Bronchial epithelial cell (primary cell): ENCODE results near the gene EYS. TPM values are rescaled to one million over a fixed set of nuclear protein-coding genes. Genes with fewer than 3 reads are reported as not detected.
A peak's percentile ranks its signal among the peaks of the same experiment; 100 is the strongest.
"Not testable (repeated sequence)": the region's sequence is repeated elsewhere in the genome, so short reads cannot be mapped to it uniquely, and the experiment has no call there.

Experiments used
- DNase-seq: peaks from one replicate; pipeline ENCODE4 v3.0.0-alpha.2; 2010; ENCODE audit warnings: low read depth
- FAIRE-seq: peaks from 2 replicates; lab custom pipeline; 2011; peaks lifted over from hg19 to GRCh38; lab: Jason Lieb, UNC
- H3K27me3 ChIP-seq: 2 replicates; pipeline ENCODE4 v1.5.1; 2011; ENCODE audit warnings: low read length; ENCODE audit not compliant: control insufficient read depth, insufficient read depth
- H3K36me3 ChIP-seq: 2 replicates; pipeline ENCODE4 v1.5.1; 2011; ENCODE audit warnings: low read length; ENCODE audit not compliant: control insufficient read depth, insufficient read depth
- H3K4me3 ChIP-seq: 2 replicates; pipeline ENCODE4 v1.5.1; 2011; ENCODE audit warnings: mild to moderate bottlenecking, low read depth, low read length, control low read depth
- CTCF ChIP-seq: IDR thresholded peaks from 2 replicates; pipeline ENCODE4 v1.5.1; 2011; ENCODE audit warnings: mild to moderate bottlenecking, moderate library complexity, low read length, control low read depth, inconsistent platforms; ENCODE audit not compliant: insufficient read depth, severe bottlenecking
- total RNA-seq: library from RNA; depleted of rRNA; stranded (reverse); fragments of >200 nt; gene quantifications from 2 replicates; pipeline ENCODE4 v1.2.1, GENCODE V29; 2014

Gene EYS
- total RNA-seq, 1 donor from 2014 or later, result 0.53 TPM

DNA sequence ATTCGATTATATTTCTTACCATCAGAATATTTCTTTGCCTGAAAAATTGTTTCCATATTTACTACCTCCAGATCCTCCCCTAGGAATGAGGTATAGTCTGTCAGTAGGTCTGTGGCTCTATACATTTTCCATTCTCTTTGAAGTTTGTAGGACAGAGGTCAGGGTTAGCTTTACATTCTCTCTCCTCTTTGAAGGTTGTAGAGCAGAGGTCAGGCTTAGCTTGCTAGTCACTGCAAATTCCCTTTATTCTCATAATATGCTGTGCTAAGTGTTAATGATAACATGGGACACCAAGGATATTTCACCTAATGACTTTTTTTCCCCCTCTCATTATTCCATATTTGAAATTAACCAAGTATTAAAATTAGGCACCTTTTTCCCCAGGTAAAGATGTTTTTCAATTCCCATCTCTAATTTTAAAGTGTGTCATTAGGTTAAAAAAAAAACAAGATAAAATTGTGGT, 1660.2 kb downstream of the EYS start:
- FAIRE-seq (no peak), DNase-seq (no peak)
- no peak for TF ChIP-seq CTCF
- Histone ChIP-seq H3K36me3 (no peaks in the 10 kb centered on the region), H3K27me3 (no peaks in the 10 kb centered on the region), H3K4me3 (no peak overlapping the region)

DNA sequence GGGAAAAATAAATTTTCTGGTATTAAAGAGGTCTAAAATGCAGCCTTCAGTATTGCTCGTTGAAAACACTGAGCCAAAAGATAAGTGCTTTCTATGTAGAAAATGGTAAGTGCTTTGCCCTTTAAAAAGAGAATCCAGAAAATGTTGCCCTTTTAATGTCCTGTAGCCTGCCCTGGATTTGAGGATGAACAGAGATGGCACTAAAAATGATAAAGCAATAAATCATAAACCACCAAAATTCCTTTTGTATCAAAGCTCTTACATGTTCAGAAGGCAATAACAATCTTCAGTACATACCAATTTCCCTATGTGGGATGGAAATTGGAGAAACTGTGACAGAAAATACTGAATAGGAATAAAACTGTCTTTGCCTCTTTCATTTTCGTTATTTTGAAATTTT, 1665.7 kb downstream of the EYS start:
- H3K36me3 ChIP-seq, result no peaks in the 10 kb centered on the region
- no peaks in the 10 kb centered on the region for H3K27me3 ChIP-seq
- FAIRE-seq (no peak), DNase-seq (no peak)
- no peak for TF ChIP-seq CTCF
- no peak overlapping the region for H3K4me3 ChIP-seq

DNA sequence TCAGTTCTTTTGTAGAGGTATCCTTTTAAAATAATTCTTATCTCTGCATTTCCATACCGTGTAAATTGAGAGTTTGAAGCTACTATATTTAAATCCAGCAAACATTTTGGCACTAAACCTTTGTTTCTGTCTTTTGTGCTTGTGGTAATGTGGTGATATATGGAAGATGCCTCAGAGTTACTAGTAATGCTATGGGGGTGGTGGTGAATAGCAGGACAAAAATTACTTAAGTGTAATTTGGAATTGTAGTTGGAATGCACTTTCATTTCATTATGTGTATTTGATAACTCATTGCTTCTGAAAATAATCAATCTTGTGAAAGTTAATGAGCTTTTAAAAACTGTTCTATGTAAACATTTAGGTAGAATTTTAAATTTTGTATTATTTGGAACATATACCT, 1666.9 kb downstream of the EYS start:
- Histone ChIP-seq H3K4me3 (no peak overlapping the region), H3K27me3 (no peaks in the 10 kb centered on the region), H3K36me3 (no peaks in the 10 kb centered on the region)
- FAIRE-seq (no peak), DNase-seq (no peak)
- no peak for TF ChIP-seq CTCF

GRCh38 chr6:64037427-64037826, 1669.6 kb downstream of the EYS start:
- FAIRE-seq, result no peak
- H3K4me3 ChIP-seq, result no peak overlapping the region

GRCh38 chr6:64034910-64035655, 1671.9 kb downstream of the EYS start:
- no peak overlapping the region for H3K4me3 ChIP-seq
- H3K36me3 ChIP-seq, result no peaks in the 10 kb centered on the region
- FAIRE-seq (no peak), DNase-seq (peak; percentile 97)
- H3K27me3 ChIP-seq, result no peaks in the 10 kb centered on the region
- no peak for TF ChIP-seq CTCF

More at GRCh38 chr6:64037427-64037826, 1669.6 kb downstream of the EYS start:
- no peak for TF ChIP-seq CTCF
- DNase-seq, result peak; percentile 59
- H3K36me3 ChIP-seq, result no peaks in the 10 kb centered on the region
- no peaks in the 10 kb centered on the region for H3K27me3 ChIP-seq

DNA sequence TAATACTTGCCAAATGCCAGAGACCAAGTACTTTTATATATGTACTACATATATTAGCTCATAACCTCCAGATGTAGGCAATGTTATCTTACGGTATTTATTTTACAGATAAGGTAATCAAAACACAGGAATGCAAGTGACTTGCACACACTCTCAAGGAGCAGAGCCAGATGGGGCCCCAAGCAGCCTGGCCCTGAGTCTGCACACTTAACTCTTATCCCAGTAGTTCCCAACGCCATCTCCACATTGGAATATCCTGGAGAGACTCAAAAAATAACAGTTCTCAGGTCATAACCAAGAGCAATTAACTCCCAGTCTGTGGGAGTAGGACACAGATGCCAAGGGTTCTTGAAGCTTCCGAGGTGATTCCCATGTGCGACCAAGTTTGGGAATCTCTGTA, 1672.7 kb downstream of the EYS start:
- H3K27me3 ChIP-seq, result no peaks in the 10 kb centered on the region
- no peak for FAIRE-seq
- TF ChIP-seq CTCF, result no peak

DNA sequence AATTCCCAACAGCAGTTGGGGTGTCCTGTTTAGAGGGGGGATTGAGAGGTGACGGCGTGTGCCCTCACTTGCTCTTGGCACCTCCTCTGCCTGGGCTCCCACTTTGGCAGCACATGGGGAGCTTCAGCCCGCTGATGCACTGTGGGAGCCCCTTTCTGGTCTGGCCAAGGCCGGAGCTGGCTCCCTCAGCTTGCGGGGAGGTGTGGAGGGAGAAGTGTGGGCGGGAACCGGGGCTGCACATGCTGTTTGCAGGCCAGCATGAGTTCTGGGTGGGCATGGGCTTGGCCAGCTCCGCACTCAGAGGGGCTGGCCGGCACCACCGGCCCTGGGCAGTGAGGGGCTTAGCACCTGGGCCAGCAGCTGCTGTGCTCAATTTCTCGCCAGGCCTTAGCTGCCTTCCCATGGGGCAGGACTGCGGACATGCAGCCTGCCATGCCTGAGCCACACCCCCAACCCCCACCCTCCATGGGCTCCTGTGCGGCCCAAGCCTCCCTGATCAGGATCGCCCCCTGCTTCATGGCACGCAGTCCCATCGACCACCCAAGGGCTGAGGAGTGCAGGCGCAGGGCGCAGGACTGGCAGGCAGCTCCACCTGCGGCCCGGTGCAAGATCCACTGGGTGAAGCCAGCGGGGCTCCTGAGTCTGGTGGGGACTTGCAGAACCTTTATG, 1675.9 kb downstream of the EYS start:
- H3K36me3 ChIP-seq, DNase-seq, H3K4me3 ChIP-seq, FAIRE-seq, H3K27me3 ChIP-seq: not testable (repeated sequence)

More for the DNA sequence above, 1672.7 kb downstream of the EYS start:
- no peak for DNase-seq
- Histone ChIP-seq H3K4me3 (no peak overlapping the region), H3K36me3 (no peaks in the 10 kb centered on the region)
